GM18517 (cell line): ENCODE results near the gene OBI1.

Experiments
- ATAC-seq: cut with Tn5 transposase; IDR thresholded peaks from one replicate; pipeline ENCODE4 v1.9.1; 2021; ENCODE audit warnings: mild to moderate bottlenecking, moderate library complexity; ENCODE audit not compliant: unreplicated experiment

Gene OBI1

GRCh38 chr13:78592584-78592983 lies 66.4 kb downstream of the OBI1 start:
- no peak for ATAC-seq

GRCh38 chr13:78589206-78589605 lies 69.7 kb downstream of the OBI1 start:
- no peak for ATAC-seq

GRCh38 chr13:78587395-78587794 lies 71.6 kb downstream of the OBI1 start:
- ATAC-seq: no peak

GRCh38 chr13:78586706-78587105 lies 72.2 kb downstream of the OBI1 start:
- ATAC-seq: no peak

- ATAC-seq: no peak
Measured at GRCh38 chr13:78576261-78576660, 82.7 kb downstream of the OBI1 start.

- no peak for ATAC-seq
Measured at GRCh38 chr13:78572459-78572858, 86.5 kb downstream of the OBI1 start.

- no peak for ATAC-seq
Measured at GRCh38 chr13:78569029-78569428, 89.9 kb downstream of the OBI1 start.

- no peak for ATAC-seq
Measured at GRCh38 chr13:78566631-78567030, 92.3 kb downstream of the OBI1 start.
